ENCODE data around the gene ANAPC15.

DNA sequence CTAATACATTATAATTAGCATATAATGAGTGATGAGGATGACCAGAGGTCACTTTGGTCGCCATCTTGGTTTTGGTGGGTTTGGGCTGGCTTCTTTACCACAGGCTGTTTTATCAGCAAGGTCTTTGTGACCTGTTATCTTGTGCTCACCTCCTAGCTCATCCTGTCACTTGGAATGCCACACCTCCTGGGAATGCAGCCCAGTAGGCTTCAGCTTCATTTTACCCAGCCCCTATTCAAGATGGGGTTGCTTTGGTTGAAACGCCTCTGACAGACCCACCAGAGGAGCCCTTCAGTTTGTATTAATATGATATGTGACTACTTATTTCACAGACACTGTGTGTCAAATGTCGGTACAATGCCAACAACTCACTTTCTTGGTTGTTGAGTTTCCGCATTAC, 43.3 kb upstream of the ANAPC15 start:
- TF ChIP-seq, protein P1, sequence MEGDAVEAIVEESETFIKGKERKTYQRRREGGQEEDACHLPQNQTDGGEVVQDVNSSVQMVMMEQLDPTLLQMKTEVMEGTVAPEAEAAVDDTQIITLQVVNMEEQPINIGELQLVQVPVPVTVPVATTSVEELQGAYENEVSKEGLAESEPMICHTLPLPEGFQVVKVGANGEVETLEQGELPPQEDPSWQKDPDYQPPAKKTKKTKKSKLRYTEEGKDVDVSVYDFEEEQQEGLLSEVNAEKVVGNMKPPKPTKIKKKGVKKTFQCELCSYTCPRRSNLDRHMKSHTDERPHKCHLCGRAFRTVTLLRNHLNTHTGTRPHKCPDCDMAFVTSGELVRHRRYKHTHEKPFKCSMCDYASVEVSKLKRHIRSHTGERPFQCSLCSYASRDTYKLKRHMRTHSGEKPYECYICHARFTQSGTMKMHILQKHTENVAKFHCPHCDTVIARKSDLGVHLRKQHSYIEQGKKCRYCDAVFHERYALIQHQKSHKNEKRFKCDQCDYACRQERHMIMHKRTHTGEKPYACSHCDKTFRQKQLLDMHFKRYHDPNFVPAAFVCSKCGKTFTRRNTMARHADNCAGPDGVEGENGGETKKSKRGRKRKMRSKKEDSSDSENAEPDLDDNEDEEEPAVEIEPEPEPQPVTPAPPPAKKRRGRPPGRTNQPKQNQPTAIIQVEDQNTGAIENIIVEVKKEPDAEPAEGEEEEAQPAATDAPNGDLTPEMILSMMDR (conservative IDR thresholded peaks at IDR 0.05): no peak
- TF ChIP-seq ZFX (IDR thresholded peaks at IDR 0.05): no peak

Measured in C4-2B (cell line).